ENCODE results near the gene KIF26B.

Gene KIF26B

DNA sequence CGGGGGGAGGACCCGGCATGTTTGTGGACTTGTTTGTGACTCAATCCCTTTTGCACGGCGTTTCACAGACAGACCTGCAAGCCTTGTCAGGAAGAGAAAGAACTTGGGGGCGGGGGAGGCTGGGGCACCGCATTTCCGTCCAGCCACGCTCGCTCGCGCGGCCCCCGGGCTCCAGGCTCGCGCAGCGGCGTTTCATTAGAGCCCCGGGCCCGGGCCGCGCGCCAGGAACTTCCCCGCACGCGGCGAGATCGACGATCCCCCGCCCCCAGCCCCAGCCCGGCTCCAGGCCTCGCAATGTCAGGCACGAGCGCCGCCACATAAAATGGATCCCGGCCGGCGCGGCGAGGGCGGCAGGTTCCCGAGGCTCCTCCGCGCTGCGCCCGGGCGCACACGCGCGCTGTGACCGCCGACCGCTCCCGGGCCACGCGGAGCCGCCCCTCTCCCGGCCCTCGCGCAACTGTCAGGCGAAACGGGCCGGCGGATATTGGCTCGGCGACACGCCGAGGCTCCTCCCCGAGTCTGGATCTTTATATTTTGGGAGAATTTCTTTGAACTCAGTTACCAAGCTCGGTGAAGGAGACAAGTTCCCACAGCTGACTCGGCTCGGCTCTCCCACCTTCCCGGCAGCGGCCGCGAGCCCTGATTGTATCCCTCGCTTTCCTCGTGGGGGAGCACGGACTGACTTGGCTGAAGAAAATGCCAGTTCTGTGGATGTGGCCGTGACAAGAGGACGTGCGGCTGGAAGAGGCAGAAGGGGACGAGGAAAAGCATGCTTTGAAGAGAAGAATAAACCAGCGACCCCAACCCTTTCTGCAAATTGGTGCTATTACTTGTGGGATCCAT, at the start of gene KIF26B:
Gene KIF26B, plus strand, starts transcription at position 557 of the 843 bp plus-strand sequence. CDS start 440 bp downstream, outside the sequence.
- DNase-seq (ENCODE audit: low read depth) = no peak
- peak within 1 kb of the TSS; percentile 82 for H3K4me3 ChIP-seq (ENCODE audit: low read depth, low read length)

DNA sequence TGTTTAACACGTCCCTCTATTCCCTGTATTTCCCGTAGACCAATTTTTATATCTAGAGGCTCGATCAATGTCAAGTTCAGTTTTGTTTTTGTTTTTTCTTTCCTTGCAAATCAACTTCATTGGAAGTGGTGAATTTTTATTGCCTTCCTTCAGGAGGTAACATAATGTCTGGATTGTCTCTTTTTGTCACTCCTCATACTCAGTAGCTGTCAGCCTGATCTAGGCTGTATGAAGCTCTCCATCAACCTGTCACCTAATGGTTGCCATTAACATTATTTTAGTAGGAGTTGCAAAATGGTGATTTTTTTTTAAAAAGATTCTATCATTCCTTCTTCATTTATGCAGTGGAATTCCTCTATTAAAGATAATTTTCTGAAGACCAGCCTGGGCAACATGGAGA, 49.7 kb upstream of the KIF26B start:
- no peak for DNase-seq (ENCODE audit: low read depth)
- H3K4me3 ChIP-seq (ENCODE audit: low read depth, low read length) = no peak overlapping the region

DNA sequence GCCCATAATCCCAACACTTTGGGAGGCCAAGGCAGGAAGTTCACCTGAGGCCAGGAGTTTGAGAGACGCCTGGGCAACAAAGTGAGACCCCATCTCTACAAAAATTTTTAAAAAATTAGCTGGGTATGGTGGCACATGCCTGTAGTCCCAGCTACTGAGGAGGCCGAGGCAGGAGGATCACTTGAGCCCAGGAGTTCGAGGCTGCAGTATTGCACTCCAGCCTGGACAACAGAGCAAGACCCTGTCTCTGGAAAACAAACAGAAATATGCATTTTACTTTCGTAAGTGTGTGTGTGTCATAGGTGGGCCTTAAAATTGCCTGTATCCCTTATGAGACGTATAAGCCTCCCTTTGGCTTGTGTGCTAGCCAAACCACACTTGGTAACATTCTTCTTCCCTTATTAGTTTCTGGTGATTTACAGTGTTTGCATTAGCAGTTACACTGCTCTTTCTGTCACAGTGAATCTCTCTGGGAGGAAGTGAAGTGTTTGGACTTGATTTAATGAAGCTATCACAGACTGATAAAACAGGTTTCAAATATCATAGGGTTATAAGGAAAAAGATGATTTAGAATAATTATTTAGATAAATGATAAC, 48.9 kb upstream of the KIF26B start:
- H3K4me3 ChIP-seq (ENCODE audit: low read depth, low read length) = no peak overlapping the region
- DNase-seq (ENCODE audit: low read depth) = no peak

DNA sequence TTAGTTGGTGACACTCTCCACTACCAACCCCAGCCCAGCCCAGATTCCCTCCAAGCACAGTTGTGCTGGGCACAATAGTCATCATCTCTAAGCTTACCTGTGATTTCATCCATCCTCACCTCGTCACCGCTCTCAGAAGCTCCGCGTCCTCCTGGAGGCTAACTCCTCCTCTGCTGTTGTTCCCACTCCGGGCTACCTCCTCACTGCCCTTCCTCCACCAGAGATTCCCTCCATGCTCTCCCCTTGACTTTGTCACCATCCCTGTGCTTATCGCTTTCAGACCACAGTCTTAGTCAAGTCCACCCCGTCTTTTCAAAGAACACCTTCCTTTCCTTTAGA, 47.0 kb upstream of the KIF26B start:
- no peak overlapping the region for H3K4me3 ChIP-seq (ENCODE audit: low read depth, low read length)
- no peak for DNase-seq (ENCODE audit: low read depth)

DNA sequence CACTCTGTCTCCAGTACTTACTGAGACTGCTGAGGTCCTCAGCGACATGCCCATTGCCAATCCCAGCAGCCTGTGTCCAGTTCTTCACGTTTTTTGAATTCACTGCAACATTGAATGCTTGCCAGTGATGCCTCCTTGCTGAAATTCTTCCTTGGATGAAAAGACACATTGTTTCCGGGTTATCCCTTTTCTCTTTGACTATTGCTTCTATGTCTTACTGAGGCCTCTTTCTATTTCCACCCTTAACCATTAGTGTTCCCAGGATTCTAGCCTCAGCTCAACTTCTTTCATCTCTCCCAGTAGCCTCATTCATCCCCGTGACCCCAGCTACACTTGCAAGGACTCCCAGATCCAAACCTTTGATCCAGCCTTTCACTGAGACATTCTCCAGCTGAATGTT, 46.5 kb upstream of the KIF26B start:
- no peak for DNase-seq (ENCODE audit: low read depth)
- H3K4me3 ChIP-seq (ENCODE audit: low read depth, low read length) = no peak overlapping the region

DNA sequence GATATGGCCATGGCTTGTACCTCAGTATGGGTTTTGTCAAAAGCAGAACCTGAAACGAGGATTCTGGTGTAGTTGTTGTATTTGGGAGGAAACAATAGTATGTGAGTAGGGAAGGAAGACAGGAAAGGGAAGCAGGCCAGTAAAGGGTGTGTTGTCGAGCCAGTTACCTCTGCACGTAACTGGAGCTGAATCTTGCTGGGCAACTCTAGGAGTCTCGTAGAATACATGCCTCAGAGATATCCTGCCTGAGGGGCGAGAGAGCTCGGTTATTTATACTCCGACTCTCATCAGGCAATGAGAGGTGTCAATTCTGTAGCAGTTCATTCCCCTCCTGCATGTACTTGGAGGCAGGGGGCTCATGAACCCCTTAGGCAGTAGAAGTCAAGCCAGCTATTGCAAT, 45.9 kb upstream of the KIF26B start:
- no peak overlapping the region for H3K4me3 ChIP-seq (ENCODE audit: low read depth, low read length)
- DNase-seq (ENCODE audit: low read depth) = no peak

DNA sequence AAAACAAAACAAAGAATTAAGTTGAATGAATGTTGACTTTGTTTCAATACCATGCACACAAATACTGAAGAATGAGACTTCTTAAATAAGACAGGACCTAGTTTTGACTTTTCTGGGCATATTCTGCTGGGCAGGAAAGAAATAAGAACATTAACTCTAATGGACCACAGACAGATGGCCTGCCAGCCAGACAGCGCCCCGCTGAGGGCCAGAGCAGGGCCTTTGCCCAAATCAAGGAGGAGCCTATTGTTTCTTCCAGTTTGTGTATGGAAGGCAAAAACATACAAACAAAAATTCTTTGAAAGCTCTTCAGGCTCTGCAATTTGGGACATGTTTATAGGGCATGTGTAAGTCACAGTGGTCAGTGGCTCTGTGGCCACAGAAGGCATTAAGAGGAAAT, 44.4 kb upstream of the KIF26B start:
- H3K4me3 ChIP-seq (ENCODE audit: low read depth, low read length) = no peak overlapping the region
- no peak for DNase-seq (ENCODE audit: low read depth)

DNA sequence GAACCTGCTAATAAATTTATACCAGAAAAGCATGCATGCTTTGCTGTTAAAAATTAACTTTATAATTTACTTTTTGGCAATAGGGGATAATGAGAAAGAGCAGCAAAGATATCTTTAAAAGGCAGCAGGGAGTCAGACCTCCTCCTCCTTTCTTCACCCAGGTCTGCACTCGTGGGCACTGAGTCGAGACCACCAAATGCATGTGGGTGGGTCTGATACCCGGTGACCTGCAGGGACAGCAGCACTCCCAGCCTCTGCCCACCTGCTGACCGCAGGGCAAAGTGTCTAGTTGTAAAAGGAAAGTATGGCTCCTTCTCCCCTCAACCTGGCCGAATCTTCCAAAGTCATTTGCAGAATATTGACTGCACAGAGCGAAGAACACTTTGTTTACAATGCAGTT, 43.7 kb upstream of the KIF26B start:
- H3K4me3 ChIP-seq (ENCODE audit: low read depth, low read length) = no peak overlapping the region
- no peak for DNase-seq (ENCODE audit: low read depth)

DNA sequence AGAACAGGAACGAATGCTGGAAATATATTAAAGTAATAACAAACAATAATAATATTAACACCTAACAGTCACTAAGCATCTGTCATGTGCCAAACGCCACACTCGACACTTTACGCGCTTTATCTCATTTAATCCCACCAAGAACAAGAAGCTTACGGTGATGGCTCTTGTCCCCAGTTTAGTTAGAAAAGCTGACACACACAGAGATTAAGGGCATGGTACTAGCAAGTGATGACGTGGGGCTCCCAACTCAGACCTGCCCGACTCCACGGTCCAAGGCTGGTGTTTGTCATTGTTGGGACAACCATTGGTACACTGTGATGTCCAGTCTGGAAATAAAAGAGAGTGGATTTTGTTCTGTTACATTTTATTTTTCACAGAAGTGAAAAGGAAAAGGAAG, 41.1 kb upstream of the KIF26B start:
- H3K4me3 ChIP-seq (ENCODE audit: low read depth, low read length) = no peak overlapping the region
- no peak for DNase-seq (ENCODE audit: low read depth)

DNA sequence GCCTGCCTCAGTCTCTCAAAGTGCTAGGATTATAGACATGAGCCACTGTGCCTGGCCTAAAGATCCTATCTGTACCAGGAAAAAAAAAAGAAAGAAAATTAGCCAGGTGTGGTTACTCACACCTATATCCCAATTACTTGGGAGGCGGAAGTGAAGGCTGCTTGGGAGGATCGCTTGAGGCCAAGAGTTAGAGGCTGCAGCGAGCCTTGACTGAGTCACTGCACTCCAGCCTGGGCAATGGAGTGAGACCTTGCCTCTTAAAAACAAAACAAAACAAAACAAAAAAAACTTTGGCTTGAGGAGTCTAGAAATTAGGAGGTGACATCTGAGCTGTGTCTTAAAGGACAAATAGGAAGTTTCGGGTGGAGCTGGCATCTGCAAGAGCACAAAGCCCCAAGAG, 38.7 kb upstream of the KIF26B start:
- no peak for DNase-seq (ENCODE audit: low read depth)
- H3K4me3 ChIP-seq (ENCODE audit: low read depth, low read length) = no peak overlapping the region

DNA sequence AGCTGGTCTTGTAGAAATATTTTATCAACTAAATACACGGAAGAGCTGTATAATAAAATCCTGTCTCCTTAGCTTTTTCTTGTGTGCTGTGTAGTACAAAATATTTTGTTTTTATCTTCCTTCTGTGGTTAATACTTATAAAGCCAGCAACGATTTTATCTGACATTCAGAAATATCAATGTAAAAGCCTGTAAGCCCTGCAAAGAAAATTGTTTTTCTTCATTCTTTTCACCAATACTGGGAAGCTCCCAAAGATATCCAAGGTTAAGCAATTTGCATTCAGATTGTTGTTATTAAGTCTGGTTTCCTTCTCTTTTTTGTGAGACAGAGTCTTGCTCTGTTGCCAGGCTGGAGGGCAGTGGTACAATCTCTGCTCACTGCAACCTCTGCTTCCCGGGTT, 38.0 kb upstream of the KIF26B start:
- H3K4me3 ChIP-seq (ENCODE audit: low read depth, low read length) = no peak overlapping the region
- no peak for DNase-seq (ENCODE audit: low read depth)

DNA sequence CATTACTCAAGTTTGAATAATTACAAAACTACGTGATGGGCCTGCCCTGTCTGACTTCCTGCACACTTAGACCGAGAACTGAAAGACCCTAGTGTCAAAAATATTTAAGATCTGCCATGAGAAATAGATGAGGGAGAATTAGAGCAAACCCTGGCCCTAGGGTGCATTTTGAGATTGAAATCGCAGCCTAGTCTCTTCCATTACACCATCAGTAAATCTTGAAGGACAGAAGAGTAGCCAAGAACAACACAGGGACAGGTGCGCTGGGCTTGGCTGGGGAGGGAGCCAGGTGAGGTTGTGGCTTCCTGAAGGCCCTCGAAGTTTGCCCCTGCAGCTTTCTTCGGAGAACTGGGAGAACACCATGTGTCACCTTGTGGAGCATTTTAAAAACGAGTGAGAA, 36.7 kb upstream of the KIF26B start:
- no peak for DNase-seq (ENCODE audit: low read depth)
- no peak overlapping the region for H3K4me3 ChIP-seq (ENCODE audit: low read depth, low read length)

DNA sequence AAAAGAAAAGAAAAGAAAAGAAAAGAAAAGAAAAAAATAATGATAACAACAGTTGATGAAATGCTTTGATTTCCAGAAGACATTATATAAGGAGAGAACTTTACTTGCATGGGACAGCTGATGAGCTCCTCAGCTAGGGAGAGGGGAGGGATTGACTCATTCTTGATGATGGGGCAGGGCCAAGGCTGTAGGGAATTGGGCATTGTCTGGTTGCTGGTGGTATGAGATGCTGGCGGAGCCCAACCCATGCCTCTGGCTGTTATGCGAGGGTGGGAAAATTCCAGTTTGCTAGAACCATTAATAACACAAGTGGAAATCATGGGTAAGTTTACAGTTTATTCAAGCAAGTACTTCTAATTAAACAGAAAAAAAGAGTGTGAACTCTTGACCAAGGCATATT, 36.0 kb upstream of the KIF26B start:
- no peak for DNase-seq (ENCODE audit: low read depth)
- no peak overlapping the region for H3K4me3 ChIP-seq (ENCODE audit: low read depth, low read length)

DNA sequence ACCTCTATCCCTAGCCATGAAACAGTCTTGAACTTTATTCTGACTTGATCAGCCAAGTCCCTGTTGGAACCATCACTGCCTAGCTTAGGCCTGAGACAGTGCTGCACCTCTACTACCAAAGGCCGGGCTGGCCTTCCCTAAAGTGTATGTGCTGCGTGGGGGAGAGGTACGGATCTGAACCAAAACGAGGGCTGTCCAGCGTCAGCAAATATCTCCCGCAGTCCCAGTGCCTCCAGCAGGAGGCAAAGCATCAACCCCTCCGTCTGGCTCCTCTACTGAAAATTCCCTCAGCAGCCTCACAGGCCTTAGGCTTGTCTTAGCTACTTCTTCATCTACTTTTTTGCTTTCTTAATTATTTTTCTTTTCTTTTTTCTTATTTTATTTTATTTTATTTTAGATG, 33.3 kb upstream of the KIF26B start:
- no peak overlapping the region for H3K4me3 ChIP-seq (ENCODE audit: low read depth, low read length)
- DNase-seq (ENCODE audit: low read depth) = no peak

DNA sequence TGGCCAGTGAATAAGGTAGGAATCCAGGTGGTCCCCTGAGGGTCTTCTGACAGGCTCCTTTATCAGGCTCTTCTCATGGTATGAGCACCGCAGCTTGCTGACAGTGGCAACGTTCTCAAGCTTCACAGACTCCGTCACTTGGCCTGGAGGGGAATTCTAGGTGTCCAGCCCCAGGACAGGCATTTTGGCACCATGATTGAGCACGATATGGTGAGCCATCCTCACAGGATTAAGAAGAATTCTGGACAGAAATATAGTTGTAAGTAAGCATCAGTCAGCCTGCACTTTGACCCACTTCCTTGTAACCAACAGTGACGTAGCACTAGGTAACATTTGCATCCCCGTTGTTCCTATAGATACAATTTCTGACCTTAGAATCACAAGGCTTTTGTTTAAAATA, 30.5 kb upstream of the KIF26B start:
- no peak overlapping the region for H3K4me3 ChIP-seq (ENCODE audit: low read depth, low read length)
- DNase-seq (ENCODE audit: low read depth) = no peak

DNA sequence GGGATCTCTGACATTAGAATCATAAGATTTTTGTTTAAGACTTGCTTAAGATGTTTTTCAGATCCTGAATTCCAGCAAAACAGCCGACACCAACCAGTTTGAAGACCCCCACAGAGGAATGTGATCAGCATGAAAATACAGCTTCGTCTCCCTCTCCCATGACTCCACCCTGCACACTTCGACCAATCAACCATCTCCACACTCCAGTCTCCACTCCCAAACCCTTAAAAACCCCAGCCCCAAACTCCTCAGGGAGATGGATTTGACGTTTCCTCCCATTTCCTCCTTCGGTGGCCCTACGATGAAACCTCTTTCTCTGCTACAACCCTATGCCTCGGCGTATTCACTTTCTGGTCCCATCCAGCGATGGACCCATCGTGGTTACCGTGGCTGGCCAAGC, 30.1 kb upstream of the KIF26B start:
- no peak for DNase-seq (ENCODE audit: low read depth)
- no peak overlapping the region for H3K4me3 ChIP-seq (ENCODE audit: low read depth, low read length)

DNA sequence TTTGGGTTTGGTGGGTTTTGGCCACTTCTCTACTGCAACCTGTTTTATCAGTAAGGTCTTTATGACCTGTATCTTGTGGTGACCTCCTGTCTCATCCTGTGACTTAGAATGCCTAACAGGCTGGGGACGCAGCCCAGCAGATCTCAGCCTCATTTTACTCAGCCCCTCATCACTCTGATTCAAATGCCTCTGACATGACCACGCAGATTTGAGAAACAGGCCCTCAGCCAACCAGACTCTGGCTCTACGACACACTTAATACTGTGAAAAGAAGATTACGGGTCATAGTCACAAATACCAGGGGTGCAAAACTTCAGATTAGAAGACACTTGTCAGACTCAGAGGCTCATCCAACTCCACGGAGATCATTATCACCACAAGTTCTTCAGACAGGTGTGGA, 28.3 kb upstream of the KIF26B start:
- H3K4me3 ChIP-seq (ENCODE audit: low read depth, low read length) = no peak overlapping the region
- DNase-seq (ENCODE audit: low read depth) = no peak

DNA sequence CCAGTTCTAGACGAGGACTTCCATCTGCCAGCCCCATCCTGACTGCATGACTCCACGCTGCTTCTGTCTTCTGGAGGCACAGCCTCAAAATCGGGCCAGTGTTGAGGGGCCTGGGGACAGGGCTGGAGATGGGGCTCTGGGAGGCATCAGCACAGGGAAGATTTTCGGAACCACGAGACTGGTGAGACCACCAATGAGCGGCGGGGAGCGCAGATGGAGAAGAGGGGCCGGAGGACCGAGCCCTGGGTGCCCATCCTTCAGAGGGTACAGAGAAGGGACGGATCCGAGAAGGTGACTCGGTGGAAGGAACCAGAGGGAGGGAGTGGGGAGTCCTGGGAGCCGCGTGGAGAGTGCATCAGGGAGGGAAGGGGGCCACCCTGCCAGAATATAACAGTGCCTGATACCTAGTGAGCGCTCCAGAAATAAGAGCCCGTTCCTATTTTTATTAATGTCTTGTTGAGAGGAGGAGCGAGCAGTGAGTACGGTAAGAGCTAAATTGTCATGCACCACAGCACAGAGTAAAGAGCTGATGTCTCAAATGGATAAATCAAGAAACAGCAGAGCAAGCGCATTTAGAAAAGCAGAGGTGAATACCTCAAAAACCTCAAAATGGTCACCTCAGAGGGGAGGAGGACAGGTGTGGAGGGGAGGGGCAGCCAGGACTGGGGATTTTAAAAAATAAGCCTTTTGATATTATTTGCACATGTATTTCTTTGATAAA, 26.2 kb upstream of the KIF26B start:
- H3K4me3 ChIP-seq (ENCODE audit: low read depth, low read length) = no peak overlapping the region
- DNase-seq (ENCODE audit: low read depth) = no peak

DNA sequence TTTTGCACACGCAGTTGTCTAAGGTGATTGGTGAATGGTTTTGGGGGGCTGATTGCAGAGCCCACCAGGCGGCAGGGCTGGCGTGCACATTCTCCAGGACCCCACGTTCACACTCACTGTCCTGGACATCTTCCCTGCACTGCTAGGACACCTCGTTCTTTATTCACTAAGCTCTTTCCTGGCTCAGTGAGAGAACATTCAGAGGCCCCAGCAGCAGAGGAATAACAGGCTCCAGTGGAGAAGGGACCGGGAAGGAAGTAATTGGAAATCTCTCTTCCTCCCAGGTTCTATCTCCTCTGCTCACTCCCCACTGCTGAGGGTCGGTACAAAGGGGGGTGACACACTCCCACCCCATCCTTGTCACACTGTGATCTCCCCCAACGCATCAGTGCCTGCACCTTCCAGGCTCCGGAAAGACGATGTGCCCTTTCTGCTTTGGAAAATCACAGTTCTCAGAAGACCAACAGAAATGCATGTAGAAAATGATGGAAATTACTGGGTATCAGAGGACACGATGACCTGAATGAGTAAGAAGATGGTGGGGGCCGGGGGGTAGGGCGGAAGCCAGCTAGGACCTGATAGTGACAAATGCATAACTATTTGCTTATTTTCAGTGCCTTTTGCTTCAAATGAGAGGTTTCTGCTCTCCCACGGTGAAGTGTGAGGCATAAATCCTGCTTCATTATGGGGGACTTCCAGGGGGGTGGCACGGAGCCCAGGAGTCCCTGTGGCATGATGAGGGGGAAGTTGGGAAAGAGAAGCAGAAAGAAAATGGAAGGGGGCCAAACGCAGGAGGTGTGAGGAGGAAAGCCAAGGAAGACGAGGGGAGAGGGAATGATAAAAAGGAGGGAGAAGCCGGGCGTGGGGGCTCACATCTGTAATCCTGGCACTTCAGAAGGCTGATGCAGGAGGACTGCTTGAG, 25.2 kb upstream of the KIF26B start:
- no peak overlapping the region for H3K4me3 ChIP-seq (ENCODE audit: low read depth, low read length)
- DNase-seq (ENCODE audit: low read depth) = no peak
